Hypothalamus (tissue), 51 donors: ENCODE results near the gene TNFAIP6.
"Not testable (repeated sequence)": the region's sequence is repeated elsewhere in the genome, so short reads cannot be mapped to it uniquely, and the experiment has no call there.

ENCODE experiments used
- DNase-seq, 51 donors: peaks; one replicate each; lab custom pipeline; 2025; lab: John Stamatoyannopoulos, UW

The TNFAIP6 gene

GRCh38 chr2:151409601-151410484 is 52.5 kb downstream of the TNFAIP6 start, which contains the start of gene RIF1:
RIF1 (plus strand) TSS chr2:151409902; CDS start chr2:151410424, 522 bp downstream.
- peak; percentile 47 to 96 (median 79) for DNase-seq

- peak in 11 of 51 donors; percentile 11 to 48 (median 33) for DNase-seq
Observed at GRCh38 chr2:151410485-151410834, 53.1 kb downstream of the TNFAIP6 start.

GRCh38 chr2:151417650-151418049 is 60.3 kb downstream of the TNFAIP6 start:
- DNase-seq, result no peak

GRCh38 chr2:151421681-151422080 is 64.3 kb downstream of the TNFAIP6 start:
- DNase-seq, result not testable (repeated sequence)

- DNase-seq, result no peak
Observed at GRCh38 chr2:151422917-151423439, 65.6 kb downstream of the TNFAIP6 start.

- DNase-seq, result no peak
Observed at GRCh38 chr2:151423760-151424159, 66.4 kb downstream of the TNFAIP6 start.
